Measurements from ENCODE around the gene RBM8A. TPM values are rescaled to one million over a fixed set of nuclear protein-coding genes. Genes with fewer than 3 reads are reported as not detected.

The RBM8A gene
- total RNA-seq, 4 donors from 2014 or later = 47.6 to 105 (median 57.0) TPM

- Histone ChIP-seq H3K36me3 (peaks cover 0 to 9% (median 0%) of the 10 kb centered on the region in 3 donors), H3K4me1 (no peaks in the 10 kb centered on the region), H3K4me3 (no peak overlapping the region), H3K9me3 (no peaks in the 10 kb centered on the region), H3K27me3 (no peaks in the 10 kb centered on the region), H3K27ac (no peak overlapping the region)
- no peak for DNase-seq
- TF ChIP-seq POLR2A (IDR thresholded peaks at IDR 0.05) = no peak
- TF ChIP-seq, protein P1, sequence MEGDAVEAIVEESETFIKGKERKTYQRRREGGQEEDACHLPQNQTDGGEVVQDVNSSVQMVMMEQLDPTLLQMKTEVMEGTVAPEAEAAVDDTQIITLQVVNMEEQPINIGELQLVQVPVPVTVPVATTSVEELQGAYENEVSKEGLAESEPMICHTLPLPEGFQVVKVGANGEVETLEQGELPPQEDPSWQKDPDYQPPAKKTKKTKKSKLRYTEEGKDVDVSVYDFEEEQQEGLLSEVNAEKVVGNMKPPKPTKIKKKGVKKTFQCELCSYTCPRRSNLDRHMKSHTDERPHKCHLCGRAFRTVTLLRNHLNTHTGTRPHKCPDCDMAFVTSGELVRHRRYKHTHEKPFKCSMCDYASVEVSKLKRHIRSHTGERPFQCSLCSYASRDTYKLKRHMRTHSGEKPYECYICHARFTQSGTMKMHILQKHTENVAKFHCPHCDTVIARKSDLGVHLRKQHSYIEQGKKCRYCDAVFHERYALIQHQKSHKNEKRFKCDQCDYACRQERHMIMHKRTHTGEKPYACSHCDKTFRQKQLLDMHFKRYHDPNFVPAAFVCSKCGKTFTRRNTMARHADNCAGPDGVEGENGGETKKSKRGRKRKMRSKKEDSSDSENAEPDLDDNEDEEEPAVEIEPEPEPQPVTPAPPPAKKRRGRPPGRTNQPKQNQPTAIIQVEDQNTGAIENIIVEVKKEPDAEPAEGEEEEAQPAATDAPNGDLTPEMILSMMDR (IDR thresholded peaks at IDR 0.05) = no peak
Observed at GRCh38 chr1:145946477-145946986, 19.2 kb upstream of the RBM8A start.

DNA sequence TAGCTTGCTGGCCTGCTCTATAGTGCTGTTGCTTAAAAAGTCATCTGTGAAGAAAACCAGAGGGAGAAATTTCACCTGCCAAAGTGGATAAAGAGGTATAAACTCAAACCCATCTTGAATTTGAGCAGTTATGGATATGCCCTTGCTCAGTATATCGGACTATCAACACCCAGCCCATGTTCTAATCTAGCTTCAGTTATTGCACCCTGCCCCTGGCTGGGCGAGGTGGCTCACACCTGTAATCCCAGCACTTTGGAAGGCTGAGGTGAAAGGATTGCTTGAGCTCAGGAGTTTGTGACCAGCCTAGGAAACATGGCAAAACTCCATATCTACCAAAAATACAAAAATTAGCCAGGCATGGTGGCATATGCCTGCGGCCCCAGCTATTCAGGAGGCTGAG is 17.2 kb upstream of the RBM8A start:
- Histone ChIP-seq H3K27ac (no peak overlapping the region), H3K4me1 (no peaks in the 10 kb centered on the region), H3K9me3 (no peaks in the 10 kb centered on the region), H3K36me3 (peaks cover 0 to 9% (median 0%) of the 10 kb centered on the region in 3 donors), H3K27me3 (no peaks in the 10 kb centered on the region), H3K4me3 (no peak overlapping the region)
- TF ChIP-seq POLR2A (IDR thresholded peaks at IDR 0.05) = no peak
- TF ChIP-seq, protein P1 (IDR thresholded peaks at IDR 0.05) = no peak
- DNase-seq = no peak

- Histone ChIP-seq H3K4me1 (no peaks in the 10 kb centered on the region), H3K27me3 (no peaks in the 10 kb centered on the region), H3K27ac (no peak overlapping the region), H3K9me3 (no peaks in the 10 kb centered on the region), H3K4me3 (no peak overlapping the region), H3K36me3 (peaks cover 0 to 9% (median 0%) of the 10 kb centered on the region in 3 donors)
- TF ChIP-seq, protein P1 (IDR thresholded peaks at IDR 0.05) = no peak
- TF ChIP-seq POLR2A (IDR thresholded peaks at IDR 0.05) = no peak
- DNase-seq = no peak
Observed at GRCh38 chr1:145942871-145943270, 15.6 kb upstream of the RBM8A start.

GRCh38 chr1:145942405-145942804 is 15.1 kb upstream of the RBM8A start:
- Histone ChIP-seq H3K27ac (no peak overlapping the region), H3K9me3 (no peaks in the 10 kb centered on the region), H3K27me3 (no peaks in the 10 kb centered on the region), H3K4me3 (no peak overlapping the region), H3K36me3 (peaks cover 0 to 11% (median 0%) of the 10 kb centered on the region in 3 donors), H3K4me1 (no peaks in the 10 kb centered on the region)
- DNase-seq = no peak
- TF ChIP-seq, protein P1 (IDR thresholded peaks at IDR 0.05) = no peak
- no peak for TF ChIP-seq POLR2A (IDR thresholded peaks at IDR 0.05)

- Histone ChIP-seq H3K4me3 (no peak overlapping the region), H3K4me1 (no peaks in the 10 kb centered on the region), H3K9me3 (no peaks in the 10 kb centered on the region), H3K36me3 (peaks cover 0 to 28% (median 0%) of the 10 kb centered on the region in 3 donors), H3K27ac (no peak overlapping the region), H3K27me3 (no peaks in the 10 kb centered on the region)
- TF ChIP-seq POLR2A (IDR thresholded peaks at IDR 0.05) = no peak
- TF ChIP-seq, protein P1 (IDR thresholded peaks at IDR 0.05) = no peak
- no peak for DNase-seq
Observed at GRCh38 chr1:145937436-145937835, 10.2 kb upstream of the RBM8A start.

- TF ChIP-seq, protein P1 (IDR thresholded peaks at IDR 0.05) = no peak
- no peak for TF ChIP-seq POLR2A (IDR thresholded peaks at IDR 0.05)
- Histone ChIP-seq H3K27me3 (no peaks in the 10 kb centered on the region), H3K4me3 (no peak overlapping the region), H3K4me1 (no peaks in the 10 kb centered on the region), H3K27ac (no peak overlapping the region), H3K9me3 (no peaks in the 10 kb centered on the region), H3K36me3 (peaks cover 0 to 27% (median 0%) of the 10 kb centered on the region in 3 donors)
- no peak for DNase-seq
Observed at GRCh38 chr1:145936247-145936646, 9.0 kb upstream of the RBM8A start.

All from Peyer's patch (tissue), 4 donors.